GM12872 (cell line): ENCODE data around the gene PARD6A.

ENCODE experiments used
- TF ChIP-seq, protein P1 (sequence below): IDR thresholded peaks from 3 replicates; pipeline ENCODE4 v1.5.1; 2011; ENCODE audit warnings: low read depth, mild to moderate bottlenecking, low read length, moderate library complexity; ENCODE audit not compliant: insufficient read depth

PARD6A gene

DNA sequence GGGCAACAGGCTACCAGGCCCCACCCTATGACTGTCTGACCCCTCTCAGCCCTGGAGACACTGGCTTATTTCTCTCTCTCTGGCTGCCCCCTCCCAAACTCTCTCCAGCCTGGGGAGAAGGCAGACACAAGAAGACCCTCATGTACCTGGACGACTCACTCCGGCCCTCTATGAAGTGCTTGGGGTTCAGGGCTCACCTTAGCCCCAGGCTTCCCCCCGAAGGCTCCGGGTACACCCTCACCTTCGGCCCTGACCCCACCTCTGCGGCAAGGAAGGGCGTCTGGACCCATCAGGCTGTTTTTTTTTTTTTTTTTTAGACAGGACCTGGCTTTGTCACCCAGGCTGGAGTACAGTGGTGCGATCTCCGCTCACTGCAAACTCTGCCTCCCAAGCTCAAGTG, 16.7 kb upstream of the PARD6A start:
- TF ChIP-seq, protein P1, sequence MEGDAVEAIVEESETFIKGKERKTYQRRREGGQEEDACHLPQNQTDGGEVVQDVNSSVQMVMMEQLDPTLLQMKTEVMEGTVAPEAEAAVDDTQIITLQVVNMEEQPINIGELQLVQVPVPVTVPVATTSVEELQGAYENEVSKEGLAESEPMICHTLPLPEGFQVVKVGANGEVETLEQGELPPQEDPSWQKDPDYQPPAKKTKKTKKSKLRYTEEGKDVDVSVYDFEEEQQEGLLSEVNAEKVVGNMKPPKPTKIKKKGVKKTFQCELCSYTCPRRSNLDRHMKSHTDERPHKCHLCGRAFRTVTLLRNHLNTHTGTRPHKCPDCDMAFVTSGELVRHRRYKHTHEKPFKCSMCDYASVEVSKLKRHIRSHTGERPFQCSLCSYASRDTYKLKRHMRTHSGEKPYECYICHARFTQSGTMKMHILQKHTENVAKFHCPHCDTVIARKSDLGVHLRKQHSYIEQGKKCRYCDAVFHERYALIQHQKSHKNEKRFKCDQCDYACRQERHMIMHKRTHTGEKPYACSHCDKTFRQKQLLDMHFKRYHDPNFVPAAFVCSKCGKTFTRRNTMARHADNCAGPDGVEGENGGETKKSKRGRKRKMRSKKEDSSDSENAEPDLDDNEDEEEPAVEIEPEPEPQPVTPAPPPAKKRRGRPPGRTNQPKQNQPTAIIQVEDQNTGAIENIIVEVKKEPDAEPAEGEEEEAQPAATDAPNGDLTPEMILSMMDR: no peak

DNA sequence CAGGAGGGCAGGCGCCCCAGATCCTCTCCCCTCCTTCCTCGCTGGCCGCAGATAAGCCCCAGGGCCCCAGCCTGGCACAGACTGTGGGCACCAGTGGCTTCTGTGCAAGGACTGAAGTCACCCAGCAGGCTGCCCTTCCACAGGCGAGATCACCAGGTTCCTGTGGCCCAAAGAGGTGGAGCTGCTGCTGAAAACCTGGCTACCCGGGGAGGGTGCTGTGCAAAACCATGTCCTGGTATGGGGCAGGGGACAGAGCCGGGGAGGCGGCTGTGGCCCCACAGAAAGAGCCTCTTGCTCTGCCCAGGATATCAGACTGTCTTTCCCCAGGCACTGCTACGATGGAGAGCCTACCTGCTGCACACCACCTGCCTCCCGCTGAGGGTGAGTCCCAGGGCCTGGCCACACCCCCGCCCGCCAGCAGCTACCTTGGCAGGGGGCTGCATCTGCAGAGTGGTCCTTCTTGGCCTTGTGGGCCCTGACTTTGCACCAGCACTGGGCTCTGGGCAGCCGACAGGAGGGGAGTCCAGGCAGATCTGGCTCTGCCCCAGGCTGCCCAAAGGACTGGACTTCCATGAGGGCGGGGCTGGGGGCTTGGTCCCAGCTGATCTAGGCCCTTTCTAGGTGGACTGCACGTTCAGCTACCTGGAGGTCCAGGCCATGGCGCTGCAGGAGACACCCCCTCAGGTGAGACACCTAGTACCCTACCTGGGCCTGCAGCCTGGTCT, 15.2 kb upstream of the PARD6A start:
- TF ChIP-seq, protein P1: no peak

DNA sequence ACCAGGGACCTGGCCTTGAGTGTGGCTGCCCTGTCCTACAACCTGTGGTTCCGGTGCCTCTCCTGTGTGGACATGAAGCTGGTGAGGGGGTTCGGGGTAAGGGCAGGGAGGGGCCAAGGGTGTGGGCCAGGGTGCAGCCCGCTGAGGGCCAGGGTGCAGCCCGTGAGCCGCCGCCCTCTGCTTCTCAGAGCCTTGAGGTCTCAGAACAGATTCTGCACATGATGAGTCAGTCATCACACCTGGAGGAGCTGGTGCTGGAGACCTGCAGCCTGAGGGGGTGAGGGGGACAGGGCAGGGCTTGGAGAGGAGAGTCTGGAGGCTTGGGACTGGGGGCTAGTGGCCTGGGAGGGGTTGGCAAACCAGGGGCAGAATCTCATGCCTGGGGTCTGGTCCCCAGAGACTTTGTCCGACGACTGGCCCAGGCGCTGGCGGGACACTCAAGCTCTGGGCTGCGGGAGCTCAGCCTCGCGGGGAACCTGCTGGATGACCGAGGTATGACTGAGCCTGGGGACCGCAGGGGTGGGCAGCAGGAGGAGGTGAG, 13.6 kb upstream of the PARD6A start:
- TF ChIP-seq, protein P1: no peak

DNA sequence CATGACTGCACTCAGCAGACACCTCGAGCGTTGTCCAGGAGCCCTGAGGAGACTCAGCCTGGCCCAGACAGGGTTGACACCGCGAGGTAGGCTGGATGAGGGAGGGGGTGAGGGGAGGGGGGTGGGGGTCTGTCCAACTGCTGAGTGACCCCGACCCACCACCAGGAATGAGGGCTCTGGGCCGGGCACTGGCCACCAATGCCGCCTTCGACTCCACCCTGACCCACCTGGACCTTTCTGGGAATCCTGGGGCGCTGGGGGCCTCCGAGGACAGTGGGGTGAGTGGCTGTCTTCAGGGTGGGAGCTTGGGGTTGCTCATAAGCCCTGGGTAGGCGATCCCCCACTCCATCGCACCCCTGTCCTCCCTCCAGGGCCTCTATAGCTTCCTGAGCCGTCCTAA, 13.1 kb upstream of the PARD6A start:
- TF ChIP-seq, protein P1: no peak

DNA sequence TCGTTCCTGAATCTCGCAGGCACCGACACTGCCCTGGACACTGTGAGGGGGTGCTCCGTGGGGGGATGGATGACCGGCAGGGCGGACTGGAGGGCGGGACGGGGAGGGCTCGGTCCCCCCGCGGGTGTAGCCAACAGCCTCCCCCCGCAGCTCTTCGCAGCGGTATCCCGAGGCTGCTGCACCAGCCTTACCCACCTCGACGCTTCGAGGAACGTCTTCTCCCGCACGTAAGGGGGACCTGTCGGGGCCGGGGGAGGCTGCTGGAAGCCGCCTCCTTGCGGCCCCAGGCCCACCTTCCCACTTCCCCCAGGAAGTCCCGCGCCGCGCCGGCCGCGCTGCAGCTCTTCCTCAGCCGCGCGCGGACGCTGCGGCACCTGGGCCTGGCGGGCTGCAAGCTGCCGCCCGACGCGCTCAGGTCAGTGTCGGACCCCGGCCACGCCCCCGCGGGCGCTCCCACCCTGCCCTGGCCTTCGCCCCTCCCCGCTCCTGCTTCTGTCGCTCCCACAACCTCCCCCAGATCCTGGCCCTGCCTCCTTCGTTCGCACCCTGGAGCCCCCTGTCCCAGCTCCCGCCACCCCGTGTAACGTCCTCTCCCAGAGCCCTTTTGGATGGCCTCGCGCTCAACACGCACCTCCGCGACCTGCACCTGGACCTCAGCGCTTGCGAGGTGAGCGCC, 12.5 kb upstream of the PARD6A start:
- TF ChIP-seq, protein P1: no peak

DNA sequence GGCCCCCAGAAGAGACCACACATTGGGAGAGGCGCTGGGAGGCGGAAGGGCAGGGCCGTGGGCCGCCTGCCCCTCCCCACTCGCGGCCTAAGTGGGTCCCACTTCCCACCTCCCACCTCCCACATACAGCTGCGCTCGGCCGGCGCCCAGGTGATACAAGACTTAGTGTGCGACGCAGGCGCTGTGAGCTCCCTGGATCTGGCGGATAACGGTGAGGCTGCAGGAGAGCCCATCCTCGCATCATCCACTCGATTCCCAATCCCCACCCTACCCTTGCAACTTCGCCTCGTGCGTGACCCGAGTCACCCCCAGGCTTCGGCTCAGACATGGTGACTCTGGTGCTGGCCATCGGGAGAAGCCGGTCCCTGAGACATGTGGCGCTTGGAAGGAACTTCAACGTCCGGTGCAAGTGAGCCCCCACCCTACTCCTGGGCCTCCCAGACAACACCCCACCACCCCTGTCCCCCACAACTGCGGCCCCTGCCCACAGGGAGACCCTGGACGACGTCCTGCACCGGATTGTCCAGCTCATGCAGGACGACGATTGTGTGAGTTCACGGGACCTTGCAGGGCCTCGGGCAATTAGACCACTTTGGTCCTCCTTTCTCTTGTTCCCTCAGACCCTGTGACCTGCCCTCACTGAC, 11.9 kb upstream of the PARD6A start:
- TF ChIP-seq, protein P1: no peak

DNA sequence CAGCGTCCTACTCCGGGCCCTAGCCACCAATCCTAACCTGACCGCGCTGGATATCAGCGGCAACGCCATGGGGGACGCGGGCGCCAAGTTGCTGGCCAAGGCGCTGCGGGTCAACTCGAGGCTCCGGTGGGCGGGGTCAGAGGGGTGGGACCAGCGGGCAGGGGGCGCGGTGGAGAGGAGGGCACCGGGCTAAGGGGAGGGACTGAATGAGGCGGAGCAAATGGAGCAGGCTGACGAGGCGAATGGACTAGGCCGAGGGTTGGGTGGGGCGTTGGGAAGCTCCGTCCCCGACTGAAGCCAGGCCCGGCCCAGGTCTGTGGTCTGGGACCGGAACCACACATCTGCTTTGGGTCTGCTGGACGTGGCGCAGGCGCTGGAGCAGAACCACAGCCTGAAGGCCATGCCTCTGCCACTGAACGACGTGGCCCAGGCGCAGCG, 11.2 kb upstream of the PARD6A start:
- TF ChIP-seq, protein P1: no peak
